Liver (tissue), 9 donors: ENCODE measurements around the gene MYL6. TPM values are rescaled to one million over a fixed set of nuclear protein-coding genes. Genes with fewer than 3 reads are reported as not detected.

Source experiments
- DNase-seq: peaks from one replicate; pipeline ENCODE4 v3.0.0-alpha.2; 2017; ENCODE audit warnings: low spot score
- H3K27ac ChIP-seq, 2 donors: one replicate each; pipeline ENCODE4 v1.7.0; 2013; ENCODE audit warnings: inconsistent platforms in 2 of 2, low read length in 2 of 2, control low read depth in 1 of 2, low read depth in 1 of 2, mild to moderate bottlenecking in 1 of 2
- H3K27me3 ChIP-seq, 4 donors: one replicate each; pipeline versions ENCODE4 v1.6.1 to v1.7.0; 2013; ENCODE audit warnings: low read length in 3 of 4, inconsistent platforms in 1 of 4, mild to moderate bottlenecking in 1 of 4, moderate library complexity in 1 of 4; ENCODE audit not compliant: control insufficient read depth in 4 of 4, insufficient read depth in 4 of 4
- H3K36me3 ChIP-seq, 4 donors: one replicate each; pipeline versions ENCODE4 v1.6.1 to v1.7.0; 2013; ENCODE audit warnings: low read length in 3 of 4, mild to moderate bottlenecking in 3 of 4, low read depth in 1 of 4, moderate library complexity in 1 of 4; ENCODE audit not compliant: control insufficient read depth in 4 of 4, insufficient read depth in 3 of 4
- H3K4me1 ChIP-seq, 4 donors: one replicate each; pipeline versions ENCODE4 v1.6.1 to v1.7.0; 2013; ENCODE audit warnings: low read length in 3 of 4, mild to moderate bottlenecking in 3 of 4, moderate library complexity in 1 of 4; ENCODE audit not compliant: control insufficient read depth in 4 of 4, insufficient read depth in 4 of 4
- H3K4me3 ChIP-seq, 3 donors: one replicate each; pipeline versions ENCODE4 v1.6.1 to v1.7.0; 2013; ENCODE audit warnings: low read length in 3 of 3, control low read depth in 1 of 3, low read depth in 1 of 3, mild to moderate bottlenecking in 1 of 3
- H3K9ac ChIP-seq, 2 donors: one replicate each; pipeline ENCODE4 v1.7.0; 2013; ENCODE audit warnings: low read length in 2 of 2, mild to moderate bottlenecking in 2 of 2, moderate library complexity in 2 of 2, control low read depth in 1 of 2, low read depth in 1 of 2
- H3K9me3 ChIP-seq, 4 donors: one replicate each; pipeline versions ENCODE4 v1.6.1 to v1.7.0; 2013; ENCODE audit warnings: low read length in 3 of 4; ENCODE audit not compliant: control insufficient read depth in 4 of 4
- EGR1 ChIP-seq, 2 donors: IDR thresholded peaks; 2 replicates each; pipeline ENCODE4 v1.6.1; 2016 to 2018; ENCODE audit warnings: antibody characterized with exemption in 2 of 2, low read depth in 2 of 2
- FOXA1 ChIP-seq: IDR thresholded peaks from 2 replicates; pipeline ENCODE4 v1.6.1; 2016; ENCODE audit warnings: antibody characterized with exemption
- FOXA2 ChIP-seq: IDR thresholded peaks from 2 replicates; pipeline ENCODE4 v1.6.1; 2016; ENCODE audit warnings: antibody characterized with exemption
- GABPA ChIP-seq, 2 donors: IDR thresholded peaks in 1 of 2; conservative IDR thresholded peaks in 1 of 2; 2 replicates each; pipeline ENCODE4 v1.6.1; 2016; ENCODE audit warnings: antibody characterized with exemption in 2 of 2, mild to moderate bottlenecking in 1 of 2, moderate library complexity in 1 of 2
- HNF4A ChIP-seq, 2 donors: conservative IDR thresholded peaks; 2 replicates each; pipeline ENCODE4 v1.6.1; 2016; ENCODE audit warnings: antibody characterized with exemption in 2 of 2, mild to moderate bottlenecking in 2 of 2
- HNF4G ChIP-seq: IDR thresholded peaks from 2 replicates; pipeline ENCODE4 v1.6.1; 2016; ENCODE audit warnings: antibody characterized with exemption
- JUND ChIP-seq, 2 donors: IDR thresholded peaks; 2 replicates each; pipeline ENCODE4 v1.6.1; 2016; ENCODE audit warnings: antibody characterized with exemption in 2 of 2
- NR2F2 ChIP-seq: IDR thresholded peaks from 2 replicates; pipeline ENCODE4 v1.6.1; 2016; ENCODE audit warnings: antibody characterized with exemption
- RAD21 ChIP-seq, 2 donors: IDR thresholded peaks; 2 replicates each; pipeline ENCODE4 v1.6.1; 2016; ENCODE audit warnings: antibody characterized with exemption in 2 of 2, mild to moderate bottlenecking in 2 of 2
- RXRA ChIP-seq, 2 donors: IDR thresholded peaks; 2 replicates each; pipeline ENCODE4 v1.6.1; 2017 to 2018; ENCODE audit warnings: antibody characterized with exemption in 2 of 2, mild to moderate bottlenecking in 1 of 2
- SP1 ChIP-seq: IDR thresholded peaks from 2 replicates; pipeline ENCODE4 v1.6.1; 2018; ENCODE audit warnings: antibody characterized with exemption, mild to moderate bottlenecking
- TAF1 ChIP-seq: conservative IDR thresholded peaks from 2 replicates; pipeline ENCODE4 v1.6.1; 2016; ENCODE audit warnings: antibody characterized with exemption, mild to moderate bottlenecking
- YY1 ChIP-seq: IDR thresholded peaks from 2 replicates; pipeline ENCODE4 v1.6.1; 2016; ENCODE audit warnings: antibody characterized with exemption, mild to moderate bottlenecking
- WGBS: extraction: QIAGEN DNeasy Blood & Tissue Kit; methylation state at CpG from one replicate; pipeline ENCODE4 v1.1.7; 2013; 5-methylcytosine and 5-hydroxymethylcytosine counted together
- polyA plus RNA-seq, 2 donors: library from polyadenylated mRNA; stranded (reverse) in 1 of 2; unstranded in 1 of 2; fragments of 200-250 nt in 1 of 2; fragments of >200 nt in 1 of 2; fragmentation: Nextera tagmentation in 1 of 2; extraction: Ambion mirVana in 1 of 2; gene quantifications; one replicate each; pipeline versions ENCODE4 v1.2.1 to v1.2.3, GENCODE V29; 2013 to 2015
- total RNA-seq, 2 donors: library from RNA; depleted of rRNA; stranded (reverse); fragments of >200 nt; gene quantifications; one replicate each; pipeline ENCODE4 v1.2.3, GENCODE V29; 2014
- TF ChIP-seq, protein P1 (sequence below): IDR thresholded peaks from 2 replicates; pipeline ENCODE4 v1.6.1; 2016; ENCODE audit warnings: antibody characterized with exemption
- TF ChIP-seq, protein P2 (sequence below): IDR thresholded peaks from 2 replicates; pipeline ENCODE4 v1.6.1; 2016; ENCODE audit warnings: antibody characterized with exemption, mild to moderate bottlenecking
- TF ChIP-seq, protein P3 (sequence below): IDR thresholded peaks from 2 replicates; pipeline ENCODE4 v1.6.1; 2016; ENCODE audit warnings: antibody characterized with exemption
- donor health status: healthy.
- donor health status: healthy.
- donor health status: healthy.
- donor health status: healthy.
- donor health status: healthy.

MYL6 gene
- 100 to 1,000 TPM; 298 to 482 TPM for total RNA-seq
- 100 to 1,000 TPM; 766 to 975 TPM for polyA plus RNA-seq

DNA sequence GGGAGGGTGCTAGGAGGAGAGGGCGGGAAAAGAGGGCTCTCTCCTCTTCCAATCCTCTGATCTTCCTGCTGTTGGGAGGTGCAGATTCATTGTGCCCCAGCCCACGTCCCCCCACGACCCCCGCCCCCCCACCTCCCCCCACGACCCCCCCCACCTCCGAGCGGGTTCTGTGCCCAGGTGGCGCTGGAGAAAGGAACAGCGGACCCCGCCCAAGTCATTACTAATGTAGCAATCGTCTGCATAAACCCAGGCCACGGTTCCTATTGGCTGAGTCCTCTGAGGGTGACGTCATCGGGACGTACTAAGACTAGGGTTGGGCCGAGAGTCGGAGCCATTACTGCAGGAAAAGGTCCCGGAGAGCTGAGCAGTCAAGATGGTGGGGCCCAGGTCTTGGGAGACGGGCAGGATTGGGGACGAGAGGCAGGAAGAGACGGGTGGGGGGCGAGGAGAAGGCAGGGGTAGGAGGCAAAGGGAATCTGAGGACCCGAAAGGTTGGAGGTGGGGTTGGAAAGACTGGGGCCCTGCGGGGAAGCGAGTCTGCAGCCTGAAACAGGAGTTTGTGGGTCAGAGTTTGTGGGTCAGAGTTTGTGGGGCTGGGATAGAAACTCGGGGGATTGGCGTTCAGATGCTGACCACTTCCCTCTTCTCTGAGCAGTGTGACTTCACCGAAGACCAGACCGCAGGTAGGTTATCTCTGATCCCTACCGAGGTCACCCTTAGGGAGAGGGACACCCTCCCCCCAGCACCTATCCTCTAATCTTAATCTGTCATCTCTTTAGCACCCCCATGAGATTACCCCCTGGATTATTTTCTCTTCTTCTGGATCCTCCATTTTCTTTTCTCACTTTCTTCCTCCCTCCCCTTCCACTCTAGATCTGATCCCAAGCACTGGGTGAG is at the start of gene MYL6:
Gene MYL6, plus strand, starts transcription at position 331 of the 897 bp plus-strand sequence. Its CDS starts 43 bp downstream, at position 374.
- Histone ChIP-seq H3K9ac (peak within 1 kb of the TSS; percentile 90 to 100), H3K27me3 (no peaks in the 10 kb centered on the region), H3K4me1 (peaks cover 4 to 49% (median 41%) of the 10 kb centered on the region in 4 donors), H3K27ac (peak within 1 kb of the TSS; percentile 90 to 98), H3K36me3 (peaks cover 14 to 31% (median 30%) of the 10 kb centered on the region in 4 donors), H3K9me3 (no peaks in the 10 kb centered on the region), H3K4me3 (peak within 1 kb of the TSS; percentile 73 to 93 (median 92))
- TF ChIP-seq FOXA2 (no peak), FOXA1 (no peak), JUND (IDR thresholded peaks at IDR 0.05) (peak; percentile 86 to 93), SP1 (peak; percentile 29), YY1 (peak; percentile 95), EGR1 (IDR thresholded peaks at IDR 0.05; ENCODE audit: low read depth in 2 of 2) (no peak), RAD21 (IDR thresholded peaks at IDR 0.05) (peak in 1 of 2 donors; percentile 9), TAF1 (peak; percentile 92)
- TF ChIP-seq, protein P1, sequence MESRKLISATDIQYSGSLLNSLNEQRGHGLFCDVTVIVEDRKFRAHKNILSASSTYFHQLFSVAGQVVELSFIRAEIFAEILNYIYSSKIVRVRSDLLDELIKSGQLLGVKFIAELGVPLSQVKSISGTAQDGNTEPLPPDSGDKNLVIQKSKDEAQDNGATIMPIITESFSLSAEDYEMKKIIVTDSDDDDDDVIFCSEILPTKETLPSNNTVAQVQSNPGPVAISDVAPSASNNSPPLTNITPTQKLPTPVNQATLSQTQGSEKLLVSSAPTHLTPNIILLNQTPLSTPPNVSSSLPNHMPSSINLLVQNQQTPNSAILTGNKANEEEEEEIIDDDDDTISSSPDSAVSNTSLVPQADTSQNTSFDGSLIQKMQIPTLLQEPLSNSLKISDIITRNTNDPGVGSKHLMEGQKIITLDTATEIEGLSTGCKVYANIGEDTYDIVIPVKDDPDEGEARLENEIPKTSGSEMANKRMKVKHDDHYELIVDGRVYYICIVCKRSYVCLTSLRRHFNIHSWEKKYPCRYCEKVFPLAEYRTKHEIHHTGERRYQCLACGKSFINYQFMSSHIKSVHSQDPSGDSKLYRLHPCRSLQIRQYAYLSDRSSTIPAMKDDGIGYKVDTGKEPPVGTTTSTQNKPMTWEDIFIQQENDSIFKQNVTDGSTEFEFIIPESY, result no peak
- TF ChIP-seq, protein P2, sequence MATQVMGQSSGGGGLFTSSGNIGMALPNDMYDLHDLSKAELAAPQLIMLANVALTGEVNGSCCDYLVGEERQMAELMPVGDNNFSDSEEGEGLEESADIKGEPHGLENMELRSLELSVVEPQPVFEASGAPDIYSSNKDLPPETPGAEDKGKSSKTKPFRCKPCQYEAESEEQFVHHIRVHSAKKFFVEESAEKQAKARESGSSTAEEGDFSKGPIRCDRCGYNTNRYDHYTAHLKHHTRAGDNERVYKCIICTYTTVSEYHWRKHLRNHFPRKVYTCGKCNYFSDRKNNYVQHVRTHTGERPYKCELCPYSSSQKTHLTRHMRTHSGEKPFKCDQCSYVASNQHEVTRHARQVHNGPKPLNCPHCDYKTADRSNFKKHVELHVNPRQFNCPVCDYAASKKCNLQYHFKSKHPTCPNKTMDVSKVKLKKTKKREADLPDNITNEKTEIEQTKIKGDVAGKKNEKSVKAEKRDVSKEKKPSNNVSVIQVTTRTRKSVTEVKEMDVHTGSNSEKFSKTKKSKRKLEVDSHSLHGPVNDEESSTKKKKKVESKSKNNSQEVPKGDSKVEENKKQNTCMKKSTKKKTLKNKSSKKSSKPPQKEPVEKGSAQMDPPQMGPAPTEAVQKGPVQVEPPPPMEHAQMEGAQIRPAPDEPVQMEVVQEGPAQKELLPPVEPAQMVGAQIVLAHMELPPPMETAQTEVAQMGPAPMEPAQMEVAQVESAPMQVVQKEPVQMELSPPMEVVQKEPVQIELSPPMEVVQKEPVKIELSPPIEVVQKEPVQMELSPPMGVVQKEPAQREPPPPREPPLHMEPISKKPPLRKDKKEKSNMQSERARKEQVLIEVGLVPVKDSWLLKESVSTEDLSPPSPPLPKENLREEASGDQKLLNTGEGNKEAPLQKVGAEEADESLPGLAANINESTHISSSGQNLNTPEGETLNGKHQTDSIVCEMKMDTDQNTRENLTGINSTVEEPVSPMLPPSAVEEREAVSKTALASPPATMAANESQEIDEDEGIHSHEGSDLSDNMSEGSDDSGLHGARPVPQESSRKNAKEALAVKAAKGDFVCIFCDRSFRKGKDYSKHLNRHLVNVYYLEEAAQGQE, result peak; percentile 95
- TF ChIP-seq, protein P3, sequence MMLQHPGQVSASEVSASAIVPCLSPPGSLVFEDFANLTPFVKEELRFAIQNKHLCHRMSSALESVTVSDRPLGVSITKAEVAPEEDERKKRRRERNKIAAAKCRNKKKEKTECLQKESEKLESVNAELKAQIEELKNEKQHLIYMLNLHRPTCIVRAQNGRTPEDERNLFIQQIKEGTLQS, result peak; percentile 28
- WGBS, result under 1% methylated on average over 30 of the region's 30 CpGs
- DNase-seq, result peak; percentile 92

DNA sequence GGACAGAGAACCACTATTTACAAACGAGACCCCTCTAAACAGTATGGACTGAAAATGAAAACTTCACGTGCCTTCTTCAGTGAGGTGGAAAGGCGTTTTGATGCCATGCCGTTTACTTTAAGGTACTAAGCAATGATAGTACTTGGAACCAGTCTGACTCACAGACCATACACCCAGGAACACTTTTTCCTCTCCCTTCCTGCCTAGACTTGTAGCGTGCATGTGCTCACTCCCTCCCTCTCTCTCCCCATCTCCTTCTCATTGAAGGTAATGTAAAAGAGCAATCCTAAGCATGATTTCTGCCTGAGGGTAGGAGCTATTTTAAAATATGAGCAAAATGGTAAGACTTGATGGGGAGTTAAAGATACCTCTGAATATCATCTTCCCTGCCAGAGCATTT is 47.6 kb upstream of the MYL6 start:
- Histone ChIP-seq H3K27me3 (no peaks in the 10 kb centered on the region), H3K27ac (no peak overlapping the region), H3K9me3 (no peaks in the 10 kb centered on the region), H3K4me3 (no peak overlapping the region), H3K36me3 (peaks cover 13 to 61% (median 49%) of the 10 kb centered on the region in 4 donors), H3K4me1 (peaks cover 0 to 11% (median 7%) of the 10 kb centered on the region in 4 donors), H3K9ac (no peak overlapping the region)
- DNase-seq, result no peak
- 94% methylated on average over 5 of the region's 5 CpGs for WGBS
- TF ChIP-seq SP1 (no peak), HNF4A (conservative IDR thresholded peaks at IDR 0.05) (no peak), GABPA (IDR thresholded peaks at IDR 0.05 in 1 of 2, conservative IDR thresholded peaks at IDR 0.05 in 1 of 2) (no peak), RXRA (IDR thresholded peaks at IDR 0.05) (no peak), HNF4G (no peak), NR2F2 (no peak)
- TF ChIP-seq, protein P1, result no peak
- TF ChIP-seq, protein P2, result no peak
- TF ChIP-seq, protein P3, result no peak
